NCI-H510A (cell line): ENCODE measurements around the gene ARID1B.

Experiments used
- DNase-seq: peaks from one replicate; lab custom pipeline; 2025; lab: John Stamatoyannopoulos, UW

Gene ARID1B

GRCh38 chr6:157159348-157159747 lies 382.2 kb downstream of the ARID1B start:
- DNase-seq: no peak

- no peak for DNase-seq
Observed at GRCh38 chr6:157161912-157162311, 384.7 kb downstream of the ARID1B start.

GRCh38 chr6:157162766-157163433 lies 385.7 kb downstream of the ARID1B start:
- no peak for DNase-seq

- DNase-seq: no peak
Observed at GRCh38 chr6:157163434-157164159, 386.4 kb downstream of the ARID1B start.

- no peak for DNase-seq
Observed at GRCh38 chr6:157164972-157165371, 387.8 kb downstream of the ARID1B start.

GRCh38 chr6:157166784-157167183 lies 389.6 kb downstream of the ARID1B start:
- DNase-seq: no peak

- no peak for DNase-seq
Observed at GRCh38 chr6:157167837-157168236, 390.7 kb downstream of the ARID1B start.

GRCh38 chr6:157168471-157168870 lies 391.3 kb downstream of the ARID1B start:
- DNase-seq: no peak

- DNase-seq: no peak
Observed at GRCh38 chr6:157169226-157169625, 392.0 kb downstream of the ARID1B start.

- no peak for DNase-seq
Observed at GRCh38 chr6:157169656-157170055, 392.5 kb downstream of the ARID1B start.

GRCh38 chr6:157170535-157170934 lies 393.4 kb downstream of the ARID1B start:
- no peak for DNase-seq

- DNase-seq: no peak
Observed at GRCh38 chr6:157171801-157172200, 394.6 kb downstream of the ARID1B start.

GRCh38 chr6:157172231-157172701 lies 395.1 kb downstream of the ARID1B start:
- no peak for DNase-seq

GRCh38 chr6:157172830-157173536 lies 395.8 kb downstream of the ARID1B start:
- no peak for DNase-seq

GRCh38 chr6:157173776-157174175 lies 396.6 kb downstream of the ARID1B start:
- DNase-seq: no peak

GRCh38 chr6:157174731-157175130 lies 397.6 kb downstream of the ARID1B start:
- DNase-seq: no peak

GRCh38 chr6:157177731-157178336 lies 400.7 kb downstream of the ARID1B start:
- DNase-seq: no peak

- no peak for DNase-seq
Observed at GRCh38 chr6:157181649-157182048, 404.5 kb downstream of the ARID1B start.

- peak; percentile 38 for DNase-seq
Observed at GRCh38 chr6:157182503-157183264, 405.5 kb downstream of the ARID1B start.

GRCh38 chr6:157184202-157185015 lies 407.2 kb downstream of the ARID1B start:
- peak; percentile 36 for DNase-seq

- DNase-seq: no peak
Observed at GRCh38 chr6:157185171-157185570, 408.0 kb downstream of the ARID1B start.
